ENCODE measurements around the gene FOXP1.

Gene FOXP1

GRCh38 chr3:71505767-71506350 lies 77.7 kb downstream of the FOXP1 start:
- DNase-seq (ENCODE audit: low read depth): no peak

- DNase-seq (ENCODE audit: low read depth): peak; percentile 45
Observed at GRCh38 chr3:71504250-71505036, 79.1 kb downstream of the FOXP1 start.

- DNase-seq (ENCODE audit: low read depth): no peak
Observed at GRCh38 chr3:71503525-71504249, 79.8 kb downstream of the FOXP1 start.

DNA sequence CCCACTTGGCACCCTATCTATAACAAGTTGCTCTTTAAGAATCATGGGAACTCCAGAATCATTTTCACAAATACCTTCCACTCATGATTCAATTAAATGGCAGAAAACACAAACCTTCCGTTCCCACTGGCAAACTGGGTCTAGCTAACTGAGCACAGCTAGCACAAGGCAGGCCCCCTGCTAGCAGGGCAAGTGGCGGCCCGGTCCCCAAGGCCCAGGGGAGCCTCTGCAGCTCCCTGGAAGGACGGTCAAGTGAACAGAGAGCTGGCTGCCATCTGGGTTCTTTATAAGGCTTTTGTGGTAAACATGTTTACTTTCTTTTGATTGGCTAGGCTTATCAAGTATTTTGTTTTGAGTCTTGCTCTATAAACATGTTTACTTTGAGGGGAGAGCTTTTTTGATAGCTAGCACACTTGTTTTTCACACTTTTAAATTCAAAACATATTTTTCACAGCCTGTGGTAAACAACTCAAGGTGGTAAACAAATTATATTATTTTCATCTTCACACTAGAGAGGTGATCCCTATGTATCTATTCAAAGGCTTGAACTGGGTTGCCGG lies 81.4 kb downstream of the FOXP1 start:
- no peak for DNase-seq (ENCODE audit: low read depth)

GRCh38 chr3:71500696-71501095 lies 82.8 kb downstream of the FOXP1 start:
- no peak for DNase-seq (ENCODE audit: low read depth)

GRCh38 chr3:71499227-71499876 lies 84.2 kb downstream of the FOXP1 start:
- no peak for DNase-seq (ENCODE audit: low read depth)

DNA sequence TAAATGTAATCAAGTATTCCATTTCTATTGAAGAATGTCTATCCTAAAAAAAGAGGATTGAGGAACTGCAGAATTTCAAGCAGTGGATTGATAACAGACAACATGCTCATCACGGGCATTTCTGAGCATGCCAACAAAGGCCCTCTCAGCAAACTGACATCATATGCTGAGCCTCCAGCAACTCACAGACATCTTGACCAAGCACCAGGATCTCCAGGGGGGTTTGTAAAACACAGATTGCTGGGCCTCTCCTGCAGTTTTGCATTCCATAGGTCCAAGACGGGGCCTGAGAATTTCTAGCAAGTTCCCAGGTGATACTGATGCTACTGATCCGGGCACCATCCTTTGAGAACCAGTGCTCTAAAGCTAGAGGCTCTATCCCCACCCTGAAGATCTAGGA lies 85.0 kb downstream of the FOXP1 start:
- DNase-seq (ENCODE audit: low read depth): no peak

- no peak for DNase-seq (ENCODE audit: low read depth)
Observed at GRCh38 chr3:71497971-71498444, 85.5 kb downstream of the FOXP1 start.

DNA sequence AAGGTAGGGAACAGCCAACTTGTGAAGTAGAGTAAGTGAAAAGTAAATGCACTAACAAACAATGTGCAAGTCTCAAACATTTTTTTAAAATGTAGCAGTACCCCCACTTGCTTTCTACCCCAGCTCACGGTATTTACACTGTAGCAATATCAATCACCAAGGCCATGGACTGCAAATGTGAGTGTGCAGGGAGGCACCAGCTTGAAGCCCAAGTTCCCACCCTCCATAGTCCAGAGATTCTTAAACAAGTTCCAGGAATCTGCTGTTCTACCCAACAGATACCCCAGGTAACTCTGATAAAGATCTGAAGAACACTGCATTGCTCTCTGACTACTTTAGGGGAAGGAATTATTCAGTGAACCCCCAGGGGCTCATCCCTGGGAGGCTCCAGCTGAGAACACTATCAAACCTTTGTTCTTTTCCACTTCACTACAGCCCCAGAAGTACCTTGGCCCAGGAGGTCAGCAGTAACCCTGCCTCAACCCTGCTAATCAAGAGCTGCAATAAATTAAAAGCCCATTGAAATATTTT lies 86.1 kb downstream of the FOXP1 start:
- no peak for DNase-seq (ENCODE audit: low read depth)

- no peak for DNase-seq (ENCODE audit: low read depth)
Observed at GRCh38 chr3:71495708-71496472, 87.6 kb downstream of the FOXP1 start.

DNA sequence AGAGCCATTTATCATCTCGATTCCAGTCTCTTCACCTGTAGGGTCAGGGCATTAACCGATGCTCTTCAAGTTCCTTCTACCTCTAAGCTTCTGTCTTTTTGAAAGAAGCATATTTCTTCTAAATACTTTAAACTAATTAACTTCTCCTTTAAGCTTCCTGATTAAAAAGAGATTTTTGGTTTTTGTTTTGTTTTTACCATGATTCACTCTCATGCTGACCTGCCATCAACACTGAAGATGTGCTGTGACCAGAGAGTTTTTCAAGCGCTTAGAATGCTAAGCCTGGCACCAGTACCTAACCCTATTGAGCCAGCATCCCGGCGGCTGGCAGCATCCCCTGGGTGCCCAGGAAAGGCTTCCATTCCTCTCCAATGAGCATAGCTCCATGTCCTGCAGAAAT lies 89.3 kb downstream of the FOXP1 start:
- no peak for DNase-seq (ENCODE audit: low read depth)

DNA sequence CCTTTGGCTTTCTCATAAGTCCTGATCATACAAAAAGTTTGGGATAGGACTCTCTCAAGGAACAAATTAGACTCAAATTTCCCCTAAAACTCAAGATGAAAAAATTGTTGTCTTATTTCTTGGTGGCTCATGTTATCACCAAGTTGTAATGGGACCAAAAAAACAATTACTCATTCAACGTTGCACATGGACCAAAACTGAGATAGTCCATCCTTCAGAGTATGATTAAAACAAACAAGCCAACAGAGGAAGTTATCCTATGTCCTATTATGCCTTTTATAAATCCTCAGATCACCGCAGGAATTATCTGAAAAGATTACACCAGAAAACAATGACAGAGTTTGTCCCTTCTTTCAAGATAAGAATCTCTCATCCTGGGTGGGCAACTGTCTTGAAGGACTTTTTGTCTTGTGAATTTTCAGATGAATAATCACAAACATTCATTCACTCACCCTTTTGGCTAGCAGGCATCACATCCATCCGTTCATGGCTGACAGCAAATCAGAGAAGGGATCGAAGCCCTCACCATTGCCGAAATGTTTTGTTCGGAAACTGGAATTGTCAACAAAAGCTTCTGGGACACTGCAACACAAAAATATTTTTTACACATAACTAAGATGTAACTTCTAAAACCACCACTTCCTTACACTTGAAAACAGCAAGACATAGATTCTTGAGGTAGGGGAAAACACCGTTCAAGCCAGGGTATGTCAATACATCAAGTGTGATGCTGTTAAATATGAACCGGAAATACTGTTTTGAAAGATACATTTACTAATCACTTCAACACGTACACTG lies 90.4 kb downstream of the FOXP1 start:
- no peak for DNase-seq (ENCODE audit: low read depth)

- DNase-seq (ENCODE audit: low read depth): no peak
Observed at GRCh38 chr3:71492566-71492965, 91.0 kb downstream of the FOXP1 start.

- no peak for DNase-seq (ENCODE audit: low read depth)
Observed at GRCh38 chr3:71491154-71491752, 92.3 kb downstream of the FOXP1 start.

- DNase-seq (ENCODE audit: low read depth): no peak
Observed at GRCh38 chr3:71490692-71491091, 92.8 kb downstream of the FOXP1 start.

DNA sequence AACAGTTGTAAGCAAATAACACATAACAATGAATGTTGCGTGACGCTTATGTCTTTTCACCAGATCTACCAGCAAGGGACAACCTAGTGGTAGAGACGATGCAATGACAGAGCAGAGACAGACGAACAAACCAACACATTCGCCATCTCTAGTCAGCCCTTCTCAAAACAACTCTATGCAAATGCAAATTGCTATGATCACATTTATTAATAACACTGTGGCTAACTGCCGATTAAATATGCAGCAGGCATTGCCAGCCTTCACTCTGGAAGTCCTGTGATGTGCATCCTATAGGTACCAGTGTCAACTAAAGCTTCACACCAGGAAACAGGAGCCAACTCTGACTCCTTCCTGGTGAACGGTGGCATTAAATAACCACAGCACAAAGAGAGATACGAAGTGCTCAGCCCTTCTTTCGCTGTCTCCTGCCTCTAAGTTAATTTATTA lies 94.2 kb downstream of the FOXP1 start:
- no peak for DNase-seq (ENCODE audit: low read depth)

GRCh38 chr3:71488882-71489281 lies 94.6 kb downstream of the FOXP1 start:
- DNase-seq (ENCODE audit: low read depth): no peak

DNA sequence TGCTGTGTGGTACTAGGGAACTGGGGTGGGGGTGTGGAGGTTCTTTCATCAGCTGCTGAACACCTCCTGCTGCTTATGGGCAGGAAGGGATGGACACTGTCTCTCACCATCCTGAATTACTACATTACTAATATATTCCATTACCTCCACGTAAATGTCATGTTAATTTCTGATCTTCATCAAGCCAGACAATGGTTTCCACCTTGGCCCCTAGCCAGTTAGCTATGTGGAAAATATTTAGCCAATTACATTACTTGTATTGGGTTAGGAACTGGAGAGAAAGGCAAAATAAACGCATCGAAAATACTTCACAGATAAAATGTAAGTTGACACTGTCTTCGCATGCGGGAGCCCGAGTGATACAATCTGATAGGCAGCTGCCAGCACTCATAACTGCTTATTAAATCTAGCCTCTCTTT lies 95.1 kb downstream of the FOXP1 start:
- DNase-seq (ENCODE audit: low read depth): no peak

DNA sequence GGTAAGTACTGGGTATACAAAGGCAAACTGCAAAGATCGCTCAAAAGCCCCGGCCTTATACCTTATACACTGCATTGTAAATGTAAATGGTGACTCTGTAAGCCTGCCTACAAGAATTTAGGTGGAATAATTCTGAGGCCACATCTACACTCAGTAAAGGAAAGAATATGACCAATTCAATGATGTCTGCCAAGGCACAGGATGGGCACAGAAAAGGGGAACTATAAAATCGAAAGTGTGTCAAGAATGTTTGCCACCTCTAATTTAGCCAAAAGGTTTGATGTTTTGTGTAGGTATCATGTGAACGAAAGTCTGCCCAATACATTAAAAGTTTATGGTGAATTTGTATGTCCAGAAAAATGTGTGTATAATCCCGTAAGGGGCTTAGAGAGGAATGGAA lies 96.1 kb downstream of the FOXP1 start:
- DNase-seq (ENCODE audit: low read depth): no peak

- no peak for DNase-seq (ENCODE audit: low read depth)
Observed at GRCh38 chr3:71486831-71487230, 96.7 kb downstream of the FOXP1 start.

Data from activated T-cell treated with anti-CD3 and anti-CD28 coated beads for 48 hours (primary cell).